ENCODE results near the gene IWS1. TPM values are rescaled to one million over a fixed set of nuclear protein-coding genes. Genes with fewer than 3 reads are reported as not detected.

Gene IWS1
- total and polyA plus RNA-seq, 9 of the 15 experiments (the other 6 are each of a cell fraction or from before 2014, with no cell fraction given), result 20.8 to 67.2 (median 46.6) TPM

DNA sequence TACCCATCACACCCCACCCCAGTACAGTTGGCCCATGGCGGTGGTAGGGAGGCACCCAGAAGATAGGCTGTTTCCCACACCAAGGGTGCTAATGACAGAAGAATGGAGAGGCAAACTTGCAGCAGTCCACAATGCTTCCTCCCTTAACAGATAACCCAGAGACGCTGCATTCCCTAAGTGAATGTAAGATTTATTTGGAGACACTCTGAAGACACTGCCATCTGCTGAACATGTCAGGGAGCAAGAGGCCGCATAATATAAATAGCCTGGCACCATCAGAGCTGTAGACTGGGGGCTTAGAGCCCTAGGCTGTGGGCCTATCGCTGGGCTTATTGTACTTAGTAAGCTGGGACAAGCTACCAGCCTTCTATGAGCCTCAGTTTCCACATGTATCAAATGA, 2.2 kb upstream of the IWS1 start:
- Histone ChIP-seq H3K4me3 (no peak overlapping the region), H3K4me2 (ENCODE audit: insufficient read depth, low read length) (no peak overlapping the region), H3K4me1 (replicated peaks in 1 of 2; ENCODE audit: control insufficient read depth in 2 of 2, insufficient read depth in 2 of 2, low read length in 2 of 2) (peaks cover 7 to 9% of the 10 kb centered on the region in 2 experiments; a peak in 4 of 5 replicates), H3K36me3 (ENCODE audit: control insufficient read depth, insufficient read depth, low read length) (peaks cover 6% of the 10 kb centered on the region; the same call in 2 of the 3 replicates), H3K27ac (ENCODE audit: extremely low read depth, low read depth, low read length) (no peak overlapping the region; the same call in 2 of the 3 replicates), H3K79me2 (ENCODE audit: control insufficient read depth, insufficient read depth, low read length) (peaks cover 29% of the 10 kb centered on the region), H3K9ac (ENCODE audit: insufficient read depth in 1 of 2, low read depth in 2 of 2, low read length in 2 of 2) (no peak overlapping the region), H3K9me1 (ENCODE audit: control insufficient read depth, insufficient read depth, low read length) (no peaks in the 10 kb centered on the region), H3K9me3 (replicated peaks; ENCODE audit: control insufficient read depth, insufficient read depth, low read depth, low read length) (0 out of 2 replicates have a peak, but pooled peaks cover 4% of the 10 kb centered on the region), H3K27me3 (ENCODE audit: control insufficient read depth in 2 of 2, insufficient read depth in 2 of 2, low read length in 2 of 2) (peaks cover 12 to 16% of the 10 kb centered on the region in 2 experiments), H4K20me1 (replicated peaks; ENCODE audit: control insufficient read depth, insufficient read depth, low read length) (no peaks in the 10 kb centered on the region), H2AFZ (ENCODE audit: low read depth, low read length) (peak overlapping the region; percentile 93; the same call in 1 of the 2 replicates)
- DNase-seq (ENCODE audit: extremely low read depth in 1 of 4, low spot score in 3 of 4), result no peak
- FAIRE-seq, result no peak
- BruUV-seq (replicated peaks), result no TSS peak
- intact Hi-C loops (cut with micrococcal nuclease), result no loop called here
- in situ Hi-C loops (cut with MboI), result no loop called here
- POLR2A ChIA-PET, result interaction anchor here (0.5 to 1.8 kb wide), 3 partner anchors 9 to 27 kb away, joined by 3 to 4 read pairs (median 3); no protein-coding TSS in a partner anchor
- WGBS (ENCODE audit: insufficient coverage, low coverage, missing lambda C conversion rate), result 23% methylated on average over 4 of the region's 4 CpGs
- ATAC-seq, result no peak
- TF ChIP-seq ZSCAN32 (CRISPR knock-in tag; IDR thresholded peaks at IDR 0.05) (no peak), RUNX1 (IDR thresholded peaks at IDR 0.05; ENCODE audit: low read depth) (no peak), RBM39 (optimal IDR thresholded peaks at IDR 0.05; ENCODE audit: low read depth, low read length) (no peak), MEF2D (tag; conservative IDR thresholded peaks at IDR 0.05; ENCODE audit: low read depth) (no peak), POLR2G (IDR thresholded peaks at IDR 0.05; ENCODE audit: low read depth, low read length) (no peak), ESRRB (CRISPR knock-in tag; IDR thresholded peaks at IDR 0.05; ENCODE audit: borderline replicate concordance) (no peak), ZFPM2 (CRISPR knock-in tag; IDR thresholded peaks at IDR 0.05) (no peak), ZEB2 (IDR thresholded peaks at IDR 0.05) (no peak), EGR1 (conservative IDR thresholded peaks at IDR 0.05) (no peak), RFX5 (IDR thresholded peaks at IDR 0.05; ENCODE audit: low read depth, low read length) (no peak)
- TF ChIP-seq, protein P1, sequence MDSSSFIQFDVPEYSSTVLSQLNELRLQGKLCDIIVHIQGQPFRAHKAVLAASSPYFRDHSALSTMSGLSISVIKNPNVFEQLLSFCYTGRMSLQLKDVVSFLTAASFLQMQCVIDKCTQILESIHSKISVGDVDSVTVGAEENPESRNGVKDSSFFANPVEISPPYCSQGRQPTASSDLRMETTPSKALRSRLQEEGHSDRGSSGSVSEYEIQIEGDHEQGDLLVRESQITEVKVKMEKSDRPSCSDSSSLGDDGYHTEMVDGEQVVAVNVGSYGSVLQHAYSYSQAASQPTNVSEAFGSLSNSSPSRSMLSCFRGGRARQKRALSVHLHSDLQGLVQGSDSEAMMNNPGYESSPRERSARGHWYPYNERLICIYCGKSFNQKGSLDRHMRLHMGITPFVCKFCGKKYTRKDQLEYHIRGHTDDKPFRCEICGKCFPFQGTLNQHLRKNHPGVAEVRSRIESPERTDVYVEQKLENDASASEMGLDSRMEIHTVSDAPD (CRISPR knock-in tag; IDR thresholded peaks at IDR 0.05), result no peak
- CTCF ChIA-PET (ENCODE audit: low intra/inter-chr PET ratio), result no interaction called here
